ENCODE measurements around the gene KIRREL3. TPM values are rescaled to one million over a fixed set of nuclear protein-coding genes. Genes with fewer than 3 reads are reported as not detected.

KIRREL3 gene
- polyA plus RNA-seq, 1 donor (not counting 4 experiments of a cell fraction or from before 2014, with no cell fraction given): 0.04 TPM

GRCh38 chr11:126491092-126491491 is 509.5 kb downstream of the KIRREL3 start:
- no peak overlapping the region for H3K27ac ChIP-seq (ENCODE audit: control insufficient read depth, insufficient read depth, low read length)
- no peak overlapping the region for H3K9ac ChIP-seq (ENCODE audit: control insufficient read depth, extremely low read depth, insufficient read depth, low read length)
- dilution Hi-C loops (cut with MboI; ENCODE audit: extremely low pct_ligation_motif_present, low sequenced_read_pairs): no loop called here
- DNase-seq (ENCODE audit: low read depth, low spot score): no peak
- FAIRE-seq: no peak
- H3K4me3 ChIP-seq (ENCODE audit: control insufficient read depth in 2 of 3, extremely low read depth in 1 of 3, insufficient read depth in 2 of 3, low read depth in 1 of 3, low read length in 3 of 3): no peak overlapping the region
- no peak overlapping the region for H2AFZ ChIP-seq (ENCODE audit: control insufficient read depth, low read length)
- no peak for TF ChIP-seq EZH2 (IDR thresholded peaks at IDR 0.05; ENCODE audit: low read length)
- no peak for TF ChIP-seq CTCF (optimal IDR thresholded peaks at IDR 0.05 in 1 of 3, IDR thresholded peaks at IDR 0.05 in 1 of 3, conservative IDR thresholded peaks at IDR 0.05 in 1 of 3; ENCODE audit: extremely low read depth in 1 of 3, insufficient read depth in 2 of 3, low read length in 3 of 3)
- no peaks in the 10 kb centered on the region for H3K27me3 ChIP-seq (ENCODE audit: control insufficient read depth, extremely low read depth, insufficient read depth, low read length)
- no peaks in the 10 kb centered on the region for H3K9me3 ChIP-seq (ENCODE audit: control insufficient read depth, low read depth, low read length)
- no peak overlapping the region for H3K4me2 ChIP-seq (ENCODE audit: control insufficient read depth, extremely low read depth, insufficient read depth, low read depth, low read length)
- no peaks in the 10 kb centered on the region for H3K79me2 ChIP-seq (ENCODE audit: control insufficient read depth, insufficient read depth, low read length)
- no peaks in the 10 kb centered on the region for H3K9me1 ChIP-seq (ENCODE audit: control insufficient read depth, extremely low read depth, insufficient read depth, low read length)
- no peaks in the 10 kb centered on the region for H3K36me3 ChIP-seq (ENCODE audit: control insufficient read depth in 2 of 2, extremely low read depth in 1 of 2, insufficient read depth in 2 of 2, low read length in 2 of 2)
- H4K20me1 ChIP-seq (ENCODE audit: control insufficient read depth, extremely low read depth, insufficient read depth, low read length): no peaks in the 10 kb centered on the region
- H3K4me1 ChIP-seq (ENCODE audit: control insufficient read depth, extremely low read depth, insufficient read depth, low read length): no peaks in the 10 kb centered on the region

- DNase-seq (ENCODE audit: low read depth, low spot score) (no peak), FAIRE-seq (no peak)
- no peak overlapping the region for H2AFZ ChIP-seq (ENCODE audit: control insufficient read depth, low read length)
- dilution Hi-C loops (cut with MboI; ENCODE audit: extremely low pct_ligation_motif_present, low sequenced_read_pairs): no loop called here
- no peak overlapping the region for H3K9ac ChIP-seq (ENCODE audit: control insufficient read depth, extremely low read depth, insufficient read depth, low read length)
- TF ChIP-seq EZH2 (IDR thresholded peaks at IDR 0.05; ENCODE audit: low read length) (no peak), CTCF (optimal IDR thresholded peaks at IDR 0.05 in 1 of 3, IDR thresholded peaks at IDR 0.05 in 1 of 3, conservative IDR thresholded peaks at IDR 0.05 in 1 of 3; ENCODE audit: extremely low read depth in 1 of 3, insufficient read depth in 2 of 3, low read length in 3 of 3) (no peak)
- no peaks in the 10 kb centered on the region for H3K36me3 ChIP-seq (ENCODE audit: control insufficient read depth in 2 of 2, extremely low read depth in 1 of 2, insufficient read depth in 2 of 2, low read length in 2 of 2)
- no peaks in the 10 kb centered on the region for H3K9me1 ChIP-seq (ENCODE audit: control insufficient read depth, extremely low read depth, insufficient read depth, low read length)
- no peaks in the 10 kb centered on the region for H3K79me2 ChIP-seq (ENCODE audit: control insufficient read depth, insufficient read depth, low read length)
- H3K4me3 ChIP-seq (ENCODE audit: control insufficient read depth in 2 of 3, extremely low read depth in 1 of 3, insufficient read depth in 2 of 3, low read depth in 1 of 3, low read length in 3 of 3): no peak overlapping the region
- H3K9me3 ChIP-seq (ENCODE audit: control insufficient read depth, low read depth, low read length): no peaks in the 10 kb centered on the region
- H4K20me1 ChIP-seq (ENCODE audit: control insufficient read depth, extremely low read depth, insufficient read depth, low read length): no peaks in the 10 kb centered on the region
- no peak overlapping the region for H3K4me2 ChIP-seq (ENCODE audit: control insufficient read depth, extremely low read depth, insufficient read depth, low read depth, low read length)
- no peaks in the 10 kb centered on the region for H3K4me1 ChIP-seq (ENCODE audit: control insufficient read depth, extremely low read depth, insufficient read depth, low read length)
- H3K27ac ChIP-seq (ENCODE audit: control insufficient read depth, insufficient read depth, low read length): no peak overlapping the region
- H3K27me3 ChIP-seq (ENCODE audit: control insufficient read depth, extremely low read depth, insufficient read depth, low read length): no peaks in the 10 kb centered on the region
These were observed 510.5 kb downstream of the KIRREL3 start for GRCh38 chr11:126489836-126490660.
